Umbilical cord (tissue), 2 donors: ENCODE measurements around the gene PCYT1A. TPM values are rescaled to one million over a fixed set of nuclear protein-coding genes. Genes with fewer than 3 reads are reported as not detected.
"Not testable (repeated sequence)": the region's sequence is repeated elsewhere in the genome, so short reads cannot be mapped to it uniquely, and the experiment has no call there.

Experiments used
- DNase-seq: peaks from one replicate; pipeline ENCODE4 v3.0.0-alpha.2; 2015; ENCODE audit warnings: low spot score
- total RNA-seq: library from RNA; depleted of rRNA; stranded (reverse); fragments of >200 nt; gene quantifications from one replicate; pipeline ENCODE4 v1.2.3, GENCODE V29; 2014; ENCODE audit warnings: low replicate concordance; ENCODE audit not compliant: insufficient read depth

The PCYT1A gene
- total RNA-seq, 1 donor from 2014 or later = 59.5 TPM

DNA sequence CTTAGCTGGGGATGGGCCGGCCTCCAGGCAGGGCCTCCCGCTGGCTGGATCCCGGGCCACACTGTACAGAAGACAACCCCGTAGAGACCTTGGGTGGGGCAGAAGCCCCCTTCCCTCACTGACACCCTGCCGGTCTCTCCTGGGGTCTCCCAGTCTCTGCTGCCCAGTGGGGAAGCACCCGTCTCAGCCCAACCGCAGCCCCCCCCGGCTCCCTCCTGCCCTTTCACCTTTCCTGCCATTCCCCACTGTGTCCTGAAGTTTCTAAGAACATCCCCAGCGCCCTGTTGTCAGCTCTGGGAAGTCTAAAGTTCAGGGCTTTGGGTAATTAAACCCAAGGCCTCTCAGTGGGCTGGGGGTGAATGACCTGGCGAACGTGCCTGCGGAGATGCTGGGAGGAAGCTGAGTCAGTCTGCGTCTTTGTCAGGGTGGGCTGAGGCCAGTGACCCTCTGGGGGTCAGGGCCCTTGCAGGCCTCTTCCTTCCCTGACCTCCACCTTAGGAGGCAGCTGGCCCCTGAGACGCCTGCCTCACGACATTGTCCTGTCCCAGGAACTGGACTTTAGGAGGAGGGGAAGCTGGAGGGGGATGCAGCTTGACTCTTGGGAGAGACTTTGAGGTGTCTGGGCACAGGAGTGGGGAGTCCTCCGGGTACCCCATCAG, 72.6 kb downstream of the PCYT1A start:
- DNase-seq = no peak

GRCh38 chr3:196210673-196211556, 76.6 kb downstream of the PCYT1A start, which contains the start of gene ZDHHC19:
Gene ZDHHC19 (minus strand): TSS chr3:196211400. CDS start chr3:196211315, 85 bp downstream.
- no peak for DNase-seq

DNA sequence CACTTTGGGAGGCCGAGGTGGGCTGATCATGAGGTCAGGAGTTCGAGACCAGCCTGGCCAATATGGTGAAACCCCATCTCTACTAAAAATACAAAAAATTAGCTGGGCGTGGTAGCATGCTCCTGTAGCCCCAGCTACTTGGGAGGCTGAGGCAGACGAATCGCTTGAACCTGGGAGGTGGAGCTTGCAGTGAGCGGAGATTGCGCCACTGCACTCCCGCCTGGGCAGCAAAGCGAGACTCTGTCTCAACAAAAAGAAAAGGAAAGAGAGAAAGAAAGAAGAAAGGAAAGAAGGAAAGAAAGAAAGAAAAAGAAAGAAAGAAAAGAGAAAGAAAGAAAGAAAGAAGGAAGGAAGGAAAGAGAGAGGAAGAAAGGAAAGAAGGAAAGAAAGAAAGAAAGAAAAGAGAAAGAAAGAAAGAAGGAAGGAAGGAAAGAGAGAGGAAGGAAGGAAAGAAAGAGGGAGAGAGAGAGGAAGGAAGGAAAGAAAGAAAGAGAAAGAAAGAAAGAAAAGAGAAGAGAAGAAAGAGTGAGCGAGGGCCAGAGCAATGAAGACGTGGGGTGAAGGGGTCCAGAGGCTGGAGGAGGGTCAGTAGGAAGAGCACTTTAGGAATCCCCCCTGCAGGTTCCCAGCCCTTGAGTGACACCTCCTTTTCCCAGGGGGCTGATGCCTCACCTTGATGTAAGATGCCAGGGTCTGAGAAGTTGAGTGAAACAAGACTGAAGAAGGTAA, 77.4 kb downstream of the PCYT1A start:
- not testable (repeated sequence) for DNase-seq

DNA sequence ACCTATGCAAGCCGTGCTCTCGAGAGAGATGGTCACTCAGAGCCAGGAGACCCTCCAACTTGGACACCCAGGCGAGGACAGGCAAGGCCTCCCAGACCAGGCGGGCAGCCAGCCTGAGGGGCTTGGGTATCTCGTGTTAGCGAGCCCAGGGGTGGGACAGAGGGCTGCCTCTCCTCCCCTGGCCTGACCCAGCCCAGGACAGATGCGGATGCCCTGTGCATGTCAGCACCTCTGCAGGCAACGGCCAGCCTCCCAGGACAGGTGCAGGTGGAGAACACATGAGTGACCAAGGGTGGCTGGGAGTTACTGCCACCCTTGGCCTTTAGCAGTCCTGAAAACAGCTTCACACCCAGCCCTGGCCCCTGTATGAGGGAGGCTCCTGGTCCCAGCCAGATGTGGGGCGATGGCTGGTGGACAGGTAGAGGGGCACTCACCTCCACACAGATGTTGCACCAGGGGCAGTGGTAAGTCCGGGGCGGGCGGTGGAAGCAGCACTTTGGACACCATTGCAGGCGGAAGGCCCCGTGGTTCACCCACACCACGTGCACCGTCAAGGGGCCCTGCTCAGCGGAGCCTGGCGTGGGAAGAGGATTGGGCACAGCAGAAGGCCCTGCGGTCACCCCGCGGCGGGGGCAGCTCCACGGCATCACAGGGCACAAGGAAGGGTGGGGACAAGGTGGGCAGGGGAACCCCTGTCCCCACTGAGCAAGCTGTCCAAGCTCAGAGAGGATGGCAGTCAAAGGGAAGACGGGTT, 78.4 kb downstream of the PCYT1A start:
- DNase-seq = no peak

DNA sequence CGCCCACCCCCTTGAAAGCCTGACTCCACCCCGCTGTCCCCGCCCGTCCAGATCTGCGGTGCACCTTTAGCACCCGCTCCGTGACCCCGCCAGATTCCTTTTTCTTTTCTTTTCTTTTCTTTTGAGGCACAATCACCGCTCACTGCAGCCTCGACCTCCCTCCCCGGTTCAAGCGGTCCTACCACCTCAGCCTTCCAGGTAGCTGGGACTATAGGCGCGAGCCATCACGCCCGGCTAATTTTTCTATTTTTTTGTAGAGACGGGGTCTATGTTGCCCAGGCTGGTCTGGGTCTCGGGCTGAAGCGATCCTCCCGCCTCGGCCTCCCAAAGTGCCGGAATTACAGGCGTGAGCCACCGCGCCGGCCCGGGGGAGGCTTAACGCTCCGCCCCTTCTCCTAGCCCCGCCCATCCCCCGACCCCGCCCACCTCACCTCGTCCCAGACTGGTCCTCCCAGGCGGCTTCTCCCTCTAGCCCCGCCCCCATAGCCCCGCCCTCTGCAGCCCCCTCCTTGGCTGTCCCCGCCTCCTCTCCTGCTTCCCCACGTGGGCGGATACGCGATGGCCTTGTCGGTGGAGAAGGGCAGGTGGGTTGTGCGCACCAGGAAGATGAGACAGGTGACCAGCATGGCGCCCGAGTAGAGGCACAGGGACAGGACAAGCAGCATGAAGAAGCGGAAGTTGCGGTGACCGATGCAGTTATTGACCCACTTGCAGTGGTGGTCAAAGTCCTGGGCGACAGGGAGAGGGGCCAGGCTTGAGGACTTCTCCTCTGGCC, 79.5 kb downstream of the PCYT1A start:
- DNase-seq = no peak

GRCh38 chr3:196207159-196207832, 80.2 kb downstream of the PCYT1A start:
- no peak for DNase-seq

DNA sequence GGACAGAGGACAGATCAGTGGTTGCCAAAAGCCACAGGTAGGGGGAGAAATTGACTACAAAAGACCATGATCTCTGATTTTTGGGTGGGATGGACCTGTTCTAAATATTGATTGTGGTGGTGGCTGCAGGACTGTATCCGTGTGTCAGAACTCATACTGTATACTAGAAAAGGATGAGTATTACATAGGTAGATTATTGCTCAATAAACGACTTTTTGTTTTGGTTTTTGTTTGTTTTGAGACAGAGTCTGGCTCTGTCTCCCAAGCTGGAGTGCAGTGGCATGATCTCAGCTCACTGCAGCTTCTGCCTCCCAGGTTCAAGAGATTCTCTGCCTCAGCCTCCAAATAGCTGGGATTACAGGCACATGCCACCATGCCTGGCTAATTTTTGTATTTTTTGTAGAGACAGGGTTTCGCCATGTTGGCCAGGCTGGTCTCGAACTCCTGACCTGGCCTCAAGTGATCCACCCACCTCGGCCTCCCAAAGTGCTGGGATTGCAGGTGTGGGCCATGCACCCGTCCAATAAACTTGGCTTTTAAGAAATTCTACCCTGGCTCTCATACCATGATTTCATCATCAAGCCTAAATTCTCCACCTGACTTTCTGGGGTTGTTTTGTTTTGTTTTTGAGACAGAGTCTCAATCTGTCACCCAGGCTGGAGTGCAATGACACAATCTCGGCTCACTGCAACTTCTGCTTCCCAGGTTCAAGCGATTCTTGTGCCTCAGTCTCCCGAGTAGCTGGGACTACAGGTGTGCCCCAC, 81.9 kb downstream of the PCYT1A start:
- not testable (repeated sequence) for DNase-seq

DNA sequence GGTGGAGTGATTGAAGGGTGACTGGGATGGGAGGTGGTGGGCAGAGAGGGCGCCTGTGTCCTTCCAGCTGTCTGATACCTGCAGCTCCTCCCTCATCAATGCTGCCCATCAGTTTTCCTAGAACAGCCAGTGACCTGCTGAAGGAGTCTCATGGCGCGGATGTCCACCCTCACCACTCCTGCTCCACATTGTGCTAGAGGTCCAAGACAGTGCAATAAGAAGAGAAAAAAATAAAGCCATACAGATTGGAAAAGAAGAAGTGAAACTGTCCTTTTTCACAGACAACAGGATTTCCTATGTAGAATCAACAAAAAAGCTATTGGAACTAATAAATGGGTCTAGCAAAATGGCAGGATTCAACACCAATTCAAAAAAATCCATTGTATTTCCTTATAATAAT, 83.7 kb downstream of the PCYT1A start:
- DNase-seq = no peak

DNA sequence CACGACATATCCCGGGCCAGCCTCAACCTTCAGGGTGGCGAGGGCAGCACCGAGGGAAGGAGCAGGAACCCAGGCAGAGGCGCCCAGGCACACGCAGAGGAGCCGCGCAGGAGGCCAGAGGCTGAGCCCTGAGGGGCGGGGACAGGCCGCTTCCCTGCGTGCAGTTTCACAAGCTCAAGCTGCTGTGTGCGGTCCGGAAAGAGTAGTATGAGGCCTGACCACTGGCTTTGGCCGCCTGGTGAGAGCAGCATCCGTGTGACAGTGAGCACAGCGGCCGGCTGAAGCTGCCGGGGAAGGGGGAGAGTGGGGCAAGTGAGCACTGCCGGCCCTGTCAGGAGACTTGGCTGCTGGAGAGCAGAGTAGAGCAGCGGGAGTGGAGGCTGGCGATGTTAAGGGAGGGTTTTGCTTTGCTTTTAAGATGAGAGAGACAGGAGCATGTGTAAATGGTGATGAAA, 85.0 kb downstream of the PCYT1A start:
- peak; percentile 60 for DNase-seq

DNA sequence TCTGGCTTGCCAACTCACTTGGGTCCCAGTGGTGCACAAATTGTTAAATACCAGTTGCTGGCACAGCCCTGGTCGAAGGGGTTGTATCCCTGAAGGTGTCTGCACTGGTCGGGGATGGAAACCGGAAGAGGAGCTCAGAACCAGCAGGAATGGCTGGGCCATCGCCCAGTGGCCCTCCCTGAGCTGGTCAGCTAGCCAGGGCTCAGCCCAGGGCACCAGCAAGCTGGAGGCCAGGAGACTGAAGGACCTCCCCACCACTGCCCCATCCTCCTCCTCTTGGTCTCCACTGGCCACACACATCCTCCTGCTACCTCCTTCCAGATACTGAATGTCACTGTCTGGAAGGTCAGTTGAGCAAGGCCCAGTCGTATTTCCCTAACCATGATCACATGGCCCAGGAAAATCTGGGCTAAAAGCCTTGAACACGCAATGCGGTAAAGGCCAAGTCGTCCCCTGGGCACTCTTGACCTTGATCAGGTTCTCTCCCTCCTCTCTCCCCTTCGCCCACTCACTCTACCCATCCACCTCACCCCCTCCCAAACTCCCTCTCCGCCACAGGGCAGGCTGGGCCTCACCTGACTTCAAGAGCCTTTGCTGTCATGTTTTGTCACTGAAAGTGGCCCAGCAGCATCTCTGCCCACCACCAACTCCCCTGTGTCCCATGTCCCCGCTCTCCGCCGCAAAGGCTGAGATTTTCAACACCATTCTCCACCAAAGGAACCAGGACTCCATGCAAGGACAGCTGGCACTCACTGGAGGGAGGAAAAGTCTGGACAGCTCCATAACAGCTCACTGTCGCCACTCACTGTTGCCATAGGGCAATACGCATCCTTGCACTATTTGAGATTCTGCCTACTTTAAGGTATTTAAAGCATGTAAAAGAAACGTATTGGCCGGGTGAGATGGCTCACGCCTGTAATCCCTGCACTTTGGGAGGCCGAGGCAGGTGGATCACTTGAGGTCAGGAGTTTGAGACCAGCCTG, 88.5 kb downstream of the PCYT1A start:
- no peak for DNase-seq

DNA sequence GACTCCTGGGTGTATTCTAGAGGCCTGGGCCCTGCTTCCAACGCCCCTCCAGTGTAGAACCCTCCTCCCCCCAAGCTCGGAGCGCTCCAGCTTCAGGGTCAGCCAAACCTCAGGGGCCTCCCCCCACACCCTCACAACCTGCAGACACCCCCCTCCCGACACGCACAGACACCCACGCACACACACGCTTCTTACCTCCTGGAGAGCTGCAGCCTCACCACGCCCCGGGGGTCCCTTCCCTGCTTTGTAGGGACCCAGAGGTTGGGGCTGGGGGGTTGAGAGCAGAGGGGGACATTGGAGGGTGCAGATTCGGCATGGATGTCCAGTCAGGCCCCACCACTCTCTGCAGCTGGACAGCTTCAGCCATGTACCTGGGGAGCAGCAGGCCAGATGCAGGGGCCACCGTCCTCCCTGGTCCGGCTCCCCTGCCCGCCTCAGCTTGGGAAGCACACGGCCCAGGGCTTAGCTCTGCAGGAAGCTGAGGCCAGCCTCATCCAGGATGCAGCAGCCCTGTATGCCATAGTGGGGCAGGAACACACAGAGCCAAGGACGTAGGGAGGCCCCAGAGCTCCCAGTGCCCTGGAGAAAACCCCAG, 89.3 kb downstream of the PCYT1A start:
- DNase-seq = no peak

GRCh38 chr3:196197524-196197923, 90.0 kb downstream of the PCYT1A start:
- DNase-seq = no peak

GRCh38 chr3:196195664-196196265, 91.8 kb downstream of the PCYT1A start:
- DNase-seq = no peak

- no peak for DNase-seq
Observed at GRCh38 chr3:196194542-196194915, 93.0 kb downstream of the PCYT1A start.

GRCh38 chr3:196193736-196194541, 93.6 kb downstream of the PCYT1A start:
- peak; percentile 56 for DNase-seq

GRCh38 chr3:196193133-196193735, 94.3 kb downstream of the PCYT1A start:
- DNase-seq = no peak
